Endometrial microvascular endothelial cells (primary cell): ENCODE results near the gene CAMK2A. TPM values are rescaled to one million over a fixed set of nuclear protein-coding genes. Genes with fewer than 3 reads are reported as not detected.
"Not testable (repeated sequence)": the region's sequence is repeated elsewhere in the genome, so short reads cannot be mapped to it uniquely, and the experiment has no call there.

Experiments
- in situ Hi-C: cut with HindIII; loops from 2 replicates; pipeline ENCODE4 v1.10.0; 2017; ENCODE audit warnings: low sequenced_read_pairs, low pct_unique_long_range_greater_than_20kb; ENCODE audit errors: inconsistent ontology term
- total RNA-seq: library from RNA; depleted of rRNA; stranded (reverse); fragments of >200 nt; gene quantifications from one replicate; pipeline ENCODE4 v1.2.3, GENCODE V29; 2015; ENCODE audit errors: inconsistent ontology term

The CAMK2A gene
- total RNA-seq, 1 donor from 2014 or later, result not detected

- in situ Hi-C loops, result not testable (repeated sequence)
Observed at GRCh38 chr5:150248493-150248892, 41.1 kb downstream of the CAMK2A start.

- in situ Hi-C loops, result no loop called here
Observed at GRCh38 chr5:150247726-150248125, 41.8 kb downstream of the CAMK2A start.

- in situ Hi-C loops, result no loop called here
Observed at GRCh38 chr5:150246835-150247234, 42.7 kb downstream of the CAMK2A start.

- in situ Hi-C loops, result no loop called here
Observed at GRCh38 chr5:150246429-150246828, 43.1 kb downstream of the CAMK2A start.

GRCh38 chr5:150245808-150246207 lies 43.8 kb downstream of the CAMK2A start:
- in situ Hi-C loops, result no loop called here

GRCh38 chr5:150245111-150245789 lies 44.3 kb downstream of the CAMK2A start:
- in situ Hi-C loops, result no loop called here

- in situ Hi-C loops, result no loop called here
Observed at GRCh38 chr5:150244209-150244608, 45.4 kb downstream of the CAMK2A start.

- in situ Hi-C loops, result no loop called here
Observed at GRCh38 chr5:150243590-150243989, 46.0 kb downstream of the CAMK2A start.

- in situ Hi-C loops, result no loop called here
Observed at GRCh38 chr5:150242251-150242894, 47.2 kb downstream of the CAMK2A start.

- in situ Hi-C loops, result no loop called here
Observed at GRCh38 chr5:150241298-150242160, 48.0 kb downstream of the CAMK2A start.

- in situ Hi-C loops, result no loop called here
Observed at GRCh38 chr5:150239794-150240122, 49.8 kb downstream of the CAMK2A start.

GRCh38 chr5:150239099-150239793 lies 50.3 kb downstream of the CAMK2A start:
- in situ Hi-C loops, result no loop called here

- in situ Hi-C loops, result no loop called here
Observed at GRCh38 chr5:150238646-150239045, 50.9 kb downstream of the CAMK2A start.

GRCh38 chr5:150236981-150237754 lies 52.4 kb downstream of the CAMK2A start:
- in situ Hi-C loops, result no loop called here

- in situ Hi-C loops, result no loop called here
Observed at GRCh38 chr5:150236313-150236712, 53.3 kb downstream of the CAMK2A start.

GRCh38 chr5:150235500-150235854 lies 54.1 kb downstream of the CAMK2A start:
- in situ Hi-C loops, result no loop called here

- in situ Hi-C loops, result no loop called here
Observed at GRCh38 chr5:150234576-150235499, 54.7 kb downstream of the CAMK2A start.

- in situ Hi-C loops, result not testable (repeated sequence)
Observed at GRCh38 chr5:150233706-150234105, 55.9 kb downstream of the CAMK2A start.
